GM19438 (cell line): ENCODE measurements around the gene FADS2.
A peak's percentile ranks its signal among the peaks of the same experiment; 100 is the strongest.

Source experiments
- ATAC-seq: cut with Tn5 transposase; IDR thresholded peaks from one replicate; pipeline ENCODE4 v1.9.1; 2021; ENCODE audit warnings: low read depth; ENCODE audit not compliant: unreplicated experiment

FADS2 gene

DNA sequence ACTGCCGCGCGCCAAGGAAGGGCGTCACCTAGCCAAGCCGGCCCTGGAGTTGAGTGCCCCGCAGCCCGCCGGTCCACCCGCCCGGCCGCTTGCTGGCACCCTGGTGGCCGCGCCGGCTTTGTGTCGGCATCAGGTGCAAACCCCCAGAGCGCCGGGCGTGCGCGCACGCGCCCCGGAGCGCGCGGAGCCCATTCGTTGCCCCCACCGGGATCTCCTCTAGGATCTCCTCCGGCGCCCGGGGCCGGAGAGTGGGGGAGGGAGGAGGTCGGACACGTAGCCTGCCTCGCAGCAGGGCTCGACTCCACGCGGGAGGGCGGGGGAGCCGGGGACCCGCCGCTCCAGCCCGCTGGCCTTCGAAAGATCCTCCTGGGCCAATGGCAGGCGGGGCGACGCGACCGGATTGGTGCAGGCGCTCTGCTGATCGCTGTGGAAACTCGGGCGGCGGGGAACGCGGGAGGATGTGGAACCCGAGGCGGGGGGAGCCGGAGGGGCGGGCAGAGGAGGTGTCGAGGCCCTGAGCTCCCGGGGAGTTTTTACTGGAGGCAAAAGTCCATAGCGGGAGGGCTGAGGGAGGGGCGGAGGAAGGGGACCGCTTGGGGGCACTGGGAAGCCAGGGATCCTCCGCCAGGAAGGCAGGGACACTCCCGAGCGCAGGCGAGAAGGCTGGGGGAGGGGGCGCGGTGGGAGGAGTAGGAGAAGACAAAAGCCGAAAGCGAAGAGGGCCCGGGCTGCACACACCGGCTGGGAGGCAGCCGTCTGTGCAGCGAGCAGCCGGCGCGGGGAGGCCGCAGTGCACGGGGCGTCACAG, at the start of gene FADS2:
TSS of gene FADS2 (plus strand) at position 730 of the 808 bp plus-strand sequence. CDS start 91 bp downstream, outside the sequence.
- peak; percentile 71 for ATAC-seq

DNA sequence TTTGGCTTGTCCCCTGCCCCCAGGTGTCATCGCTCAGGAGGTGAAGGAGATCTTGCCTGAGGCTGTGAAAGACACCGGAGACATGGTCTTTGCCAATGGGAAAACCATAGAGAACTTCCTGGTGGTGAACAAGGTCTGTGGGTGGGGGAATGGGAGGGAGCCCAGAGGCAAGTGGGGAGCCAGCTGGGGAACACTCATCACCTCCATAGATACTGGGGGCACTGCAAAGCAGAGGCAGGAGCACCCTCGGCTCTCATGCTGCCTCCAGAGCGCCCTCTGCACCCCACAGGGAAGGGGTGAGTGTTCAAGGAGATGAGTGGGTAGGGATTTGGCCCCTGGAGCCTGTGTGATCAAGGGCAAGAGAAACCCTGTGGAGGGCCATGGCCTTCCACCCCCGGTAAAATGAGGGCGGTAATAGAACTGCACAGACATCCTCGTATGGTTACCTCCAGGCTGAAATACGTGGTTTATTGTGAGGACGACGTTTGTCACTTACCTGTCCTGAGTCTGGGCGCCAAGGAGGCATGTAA, 49.7 kb upstream of the FADS2 start:
- ATAC-seq = no peak

DNA sequence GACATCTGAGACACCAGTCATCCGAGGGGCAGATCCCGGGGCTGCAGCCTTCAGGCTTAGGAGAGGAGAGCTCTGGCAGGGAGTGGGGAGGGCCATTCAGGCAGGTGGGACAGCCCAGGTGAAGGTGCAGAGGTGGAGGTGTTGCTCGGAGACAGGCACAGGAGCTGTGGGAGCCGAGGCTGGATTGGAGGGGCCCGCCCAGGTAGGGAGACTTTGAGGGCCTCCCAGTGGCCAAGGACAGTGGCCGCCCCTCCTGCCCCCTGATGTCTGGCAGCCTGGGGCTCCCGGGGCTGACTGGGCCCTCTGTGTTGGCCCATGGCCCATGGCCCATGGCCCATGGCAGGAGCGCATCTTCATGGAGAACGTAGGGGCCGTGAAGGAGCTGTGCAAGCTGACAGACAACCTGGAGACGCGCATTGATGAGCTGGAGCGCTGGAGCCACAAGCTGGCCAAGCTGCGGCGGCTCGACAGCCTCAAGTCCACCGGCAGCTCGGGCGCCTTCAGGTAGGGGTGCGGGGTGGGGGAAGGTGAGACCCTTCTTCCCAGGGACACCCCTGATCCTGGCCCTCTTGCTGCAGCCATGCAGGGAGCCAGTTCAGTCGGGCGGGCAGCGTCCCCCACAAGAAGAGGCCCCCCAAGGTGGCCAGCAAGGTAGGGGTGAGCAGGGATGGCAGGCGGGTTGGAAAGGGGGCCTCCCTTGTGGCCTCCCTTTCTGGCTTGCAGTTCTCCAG, 49.0 kb upstream of the FADS2 start:
- no peak for ATAC-seq

DNA sequence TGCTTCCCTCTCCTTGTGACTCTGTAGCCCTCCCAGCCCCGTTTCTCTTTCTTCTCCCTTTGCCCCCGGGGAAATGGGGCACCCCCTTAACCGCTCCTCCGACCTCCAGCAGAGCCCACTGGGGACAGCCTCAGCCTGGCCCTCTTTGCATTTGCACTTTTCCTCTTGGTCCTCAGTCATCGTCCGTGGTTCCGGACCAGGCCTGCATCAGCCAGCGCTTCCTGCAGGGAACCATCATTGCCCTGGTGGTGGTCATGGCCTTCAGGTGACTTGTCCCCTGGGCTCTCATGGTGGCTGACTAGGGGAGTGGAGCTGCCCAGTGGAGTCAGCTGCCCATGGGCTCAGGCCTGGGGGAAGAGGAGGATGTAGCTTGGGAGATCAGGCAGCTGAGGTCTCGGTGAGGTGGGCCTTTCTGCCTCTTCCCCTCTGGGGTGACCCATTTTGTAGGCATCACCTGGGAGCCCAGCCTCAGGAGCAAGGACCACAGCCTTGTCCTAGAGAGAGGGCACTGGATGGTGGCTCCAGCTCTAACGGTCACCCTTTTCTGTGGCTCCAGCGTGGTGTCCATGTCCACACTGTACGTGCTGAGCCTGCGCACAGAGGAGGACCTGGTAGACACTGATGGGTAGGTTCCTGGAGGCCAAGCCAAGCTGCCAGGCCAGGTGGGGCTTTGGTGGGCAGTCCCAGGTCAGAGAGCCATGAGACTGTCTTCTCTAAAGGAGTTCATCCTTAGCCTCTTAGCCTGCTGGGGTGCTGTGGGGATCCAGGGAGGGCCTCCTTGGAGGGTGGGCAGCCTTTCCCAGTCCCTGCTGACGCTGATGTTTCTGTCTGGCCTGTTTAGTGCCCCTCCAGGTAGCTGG, 48.2 kb upstream of the FADS2 start:
- ATAC-seq = no peak

DNA sequence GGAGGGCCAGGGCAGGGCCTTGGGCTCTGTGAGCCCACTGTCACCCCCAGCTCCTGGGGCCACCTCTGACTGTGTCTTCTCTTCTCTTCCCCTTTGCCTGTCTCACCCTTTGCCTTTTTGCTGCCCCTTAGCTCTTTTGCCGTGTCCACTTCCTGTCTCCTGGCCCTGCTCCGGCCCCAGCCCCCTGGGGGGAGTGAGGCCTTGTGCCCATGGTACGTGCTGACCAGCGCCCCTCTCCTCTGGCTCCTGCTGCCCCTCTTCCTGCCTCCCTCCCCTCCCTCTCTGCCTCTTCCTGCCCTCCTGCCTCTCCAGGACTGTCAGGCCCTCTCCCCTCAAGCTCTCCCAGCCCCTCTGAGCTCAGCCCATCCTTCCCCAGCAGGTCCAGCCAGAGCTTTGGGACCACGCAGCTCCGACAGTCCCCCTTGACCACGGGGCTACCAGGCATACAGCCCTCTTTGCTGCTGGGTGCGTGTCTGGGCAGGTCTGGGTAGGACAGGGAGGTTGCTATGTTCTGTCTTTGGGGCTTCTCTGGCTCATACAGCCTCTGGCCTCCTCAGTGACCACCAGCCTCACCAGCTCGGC, 47.4 kb upstream of the FADS2 start:
- ATAC-seq = no peak

DNA sequence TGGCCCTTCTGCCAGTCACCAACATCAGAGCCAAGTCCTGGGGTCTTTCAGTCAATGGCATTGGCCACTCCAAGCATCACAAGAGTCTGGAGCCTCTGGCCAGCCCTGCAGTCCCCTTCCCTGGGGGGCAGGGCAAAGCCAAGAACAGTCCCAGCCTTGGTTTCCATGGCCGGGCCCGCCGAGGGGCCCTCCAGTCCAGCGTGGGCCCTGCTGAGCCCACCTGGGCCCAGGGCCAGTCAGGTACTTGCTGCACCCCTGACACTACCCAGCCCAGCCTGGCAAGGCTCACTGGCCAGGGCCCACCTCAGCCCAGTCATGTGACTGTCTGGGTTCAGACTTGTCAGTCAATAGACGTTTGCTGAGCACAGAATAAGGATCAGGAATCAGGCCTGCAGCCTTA, 46.5 kb upstream of the FADS2 start:
- ATAC-seq = no peak

DNA sequence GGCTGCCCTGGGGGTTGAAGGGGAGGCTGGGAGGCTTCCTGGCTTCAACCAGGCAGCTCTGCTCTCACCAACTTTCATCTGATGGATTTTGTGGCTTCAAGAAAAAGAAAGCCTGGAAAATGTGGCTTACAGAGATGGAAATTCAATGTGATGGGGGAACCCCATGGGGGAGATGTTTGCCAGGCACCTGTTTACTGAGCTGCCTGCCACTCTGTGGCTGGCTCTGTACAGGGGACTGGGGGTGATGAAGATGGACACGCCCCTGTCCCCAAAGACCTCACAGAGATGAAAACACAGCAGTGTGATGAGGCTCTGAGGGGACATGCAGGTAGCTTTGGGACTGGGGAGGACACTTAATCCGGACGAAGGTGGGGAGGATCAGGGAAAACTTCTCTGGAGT, 45.8 kb upstream of the FADS2 start:
- ATAC-seq = no peak

DNA sequence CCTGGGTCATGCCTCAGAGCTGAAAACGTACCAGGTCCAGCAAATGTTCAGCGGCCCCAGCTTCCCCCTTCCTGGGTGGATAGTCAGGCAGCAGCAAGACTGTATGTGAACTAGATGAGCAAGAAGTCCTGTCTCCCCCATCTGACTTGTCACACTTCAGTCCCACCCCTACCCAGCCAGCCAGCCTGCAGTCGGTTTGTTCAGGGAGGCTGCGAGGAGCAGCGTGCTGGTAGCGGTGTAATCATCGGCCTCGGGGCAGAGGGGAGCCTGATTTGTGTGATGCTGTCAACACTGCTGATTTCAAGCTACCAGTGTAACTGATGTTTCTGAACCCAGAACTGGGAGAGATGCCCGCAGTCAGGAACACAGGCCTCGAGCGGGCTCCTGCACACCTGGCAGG, 45.3 kb upstream of the FADS2 start:
- ATAC-seq = no peak

DNA sequence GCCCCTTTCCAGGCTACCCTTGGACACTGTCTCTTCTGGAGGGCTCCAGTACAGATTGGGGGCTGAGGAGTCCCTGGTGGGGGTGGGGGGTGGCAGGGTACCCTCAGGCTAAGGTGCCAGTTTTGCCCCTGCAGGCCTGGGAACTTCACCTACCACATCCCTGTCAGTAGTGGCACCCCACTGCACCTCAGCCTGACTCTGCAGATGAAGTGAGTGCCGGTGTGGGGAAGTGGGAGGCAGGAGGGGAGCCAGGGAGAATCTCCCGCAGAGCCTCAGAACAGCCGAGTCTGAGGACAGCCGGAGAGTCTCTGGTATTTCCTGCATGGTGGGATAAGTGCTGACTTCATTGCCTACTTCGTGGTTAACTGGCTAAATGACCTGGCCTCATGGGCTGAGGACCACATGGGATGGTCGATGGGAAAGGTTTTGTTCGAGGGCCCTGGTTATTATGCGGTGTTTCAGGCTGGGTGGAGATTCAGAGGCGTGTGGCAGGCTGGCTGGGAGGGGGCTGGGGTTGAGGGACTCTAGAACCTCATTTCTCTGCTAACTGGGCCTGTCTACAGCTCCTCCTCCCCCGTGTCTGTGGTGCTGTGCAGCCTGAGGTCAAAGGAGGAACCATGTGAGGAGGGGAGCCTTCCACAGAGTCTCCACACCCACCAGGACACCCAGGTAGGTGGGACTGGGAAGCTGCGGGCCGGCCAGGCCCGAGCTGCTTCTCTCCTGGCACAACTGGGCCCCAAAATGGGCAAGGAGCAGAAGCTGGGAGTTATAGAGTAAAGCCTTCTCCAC, 44.2 kb upstream of the FADS2 start:
- no peak for ATAC-seq

DNA sequence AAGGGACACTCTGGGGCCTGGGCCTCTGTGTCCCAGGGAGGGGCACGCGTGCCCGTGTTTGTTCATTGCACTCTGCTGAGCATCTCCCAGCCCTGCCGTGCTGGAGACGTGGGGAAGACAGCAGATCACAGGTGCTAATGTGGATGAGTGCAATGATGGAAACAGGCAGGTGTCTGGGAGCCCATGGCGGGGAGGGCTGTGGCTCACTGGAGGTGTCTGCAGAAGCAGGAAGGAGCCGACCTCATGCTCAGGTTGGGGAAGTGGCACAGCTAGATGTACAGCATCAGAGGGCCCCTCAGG, 43.6 kb upstream of the FADS2 start:
- no peak for ATAC-seq

DNA sequence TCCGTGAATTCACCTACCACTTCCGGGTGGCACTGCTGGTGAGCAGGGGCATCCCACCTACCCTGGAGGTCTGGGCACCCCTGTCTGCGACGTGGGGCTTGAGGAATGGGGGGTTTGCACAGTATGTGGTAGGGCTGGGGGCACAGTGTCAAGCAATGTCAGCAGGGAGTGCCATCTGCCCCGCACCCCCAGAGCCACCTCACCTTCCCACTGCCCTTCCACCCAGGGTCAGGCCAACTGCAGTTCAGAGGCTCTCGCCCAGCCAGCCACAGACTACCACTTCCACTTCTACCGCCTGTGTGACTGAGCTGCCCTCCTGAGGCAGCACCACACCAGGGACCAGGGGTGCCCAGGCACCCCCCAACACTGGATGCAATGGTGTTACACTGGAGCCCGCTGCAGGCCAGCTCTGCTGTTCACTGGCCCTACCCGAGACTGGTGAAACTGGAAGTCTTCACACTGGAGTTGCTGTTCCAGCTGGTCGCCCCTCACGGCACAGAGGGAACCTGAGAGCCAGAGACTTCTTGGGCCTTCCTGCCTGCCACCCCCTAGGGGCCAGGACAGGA, 42.2 kb upstream of the FADS2 start:
- no peak for ATAC-seq

DNA sequence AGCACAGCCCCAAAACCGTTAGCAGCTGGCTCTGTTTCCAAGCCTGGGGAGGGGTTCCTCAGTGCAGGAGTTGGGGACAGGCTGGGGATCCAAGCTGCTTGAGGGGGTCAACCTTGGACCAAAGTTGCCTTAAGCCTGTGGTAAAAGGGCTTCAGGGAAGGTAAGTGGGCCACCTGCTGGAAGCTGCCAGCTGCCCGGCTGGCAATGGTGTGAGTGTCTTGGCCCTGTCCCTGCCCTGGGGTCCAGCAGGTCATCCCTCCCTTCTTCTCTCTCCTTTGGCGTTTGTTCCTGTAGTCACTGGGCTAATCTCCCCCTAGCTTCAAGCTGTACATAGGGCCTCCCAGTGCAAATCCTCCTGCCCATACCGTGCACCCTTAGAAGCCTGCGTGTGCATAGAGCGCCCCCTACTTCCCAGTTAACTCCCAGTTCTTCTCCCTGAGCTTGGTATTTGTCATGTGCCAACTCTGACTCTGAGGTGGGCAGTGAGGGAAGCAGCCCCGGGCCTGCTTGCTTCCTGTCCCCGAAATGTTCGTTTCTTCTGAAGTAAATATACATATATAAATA, 40.1 kb upstream of the FADS2 start:
- ATAC-seq = no peak

DNA sequence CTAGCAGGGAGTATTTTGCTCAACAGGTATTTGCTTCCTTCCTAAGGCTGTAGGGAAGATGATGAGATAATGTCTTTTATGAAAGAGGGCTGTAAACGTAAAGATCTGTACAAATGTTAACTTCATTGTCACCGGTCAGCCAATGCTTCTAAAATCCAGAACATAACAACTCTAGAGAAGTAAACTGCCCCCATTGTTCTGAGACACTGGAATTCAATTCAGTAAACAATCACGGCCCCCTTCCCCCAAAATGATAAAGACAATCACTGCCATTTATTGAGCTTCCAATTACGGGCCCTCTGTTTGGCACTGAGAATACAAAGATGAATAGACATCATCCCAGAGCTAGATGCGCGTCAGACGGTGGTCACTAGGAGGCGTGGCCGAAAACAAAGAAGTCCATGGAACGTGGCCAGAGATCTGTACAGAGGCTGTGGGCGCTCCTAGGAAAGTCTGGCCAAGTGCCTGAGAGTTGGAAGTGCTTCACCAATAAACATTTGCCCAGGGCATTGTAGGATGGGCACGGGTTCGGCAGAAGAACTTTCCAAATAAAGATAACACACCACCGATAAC, 36.3 kb upstream of the FADS2 start:
- ATAC-seq = no peak

DNA sequence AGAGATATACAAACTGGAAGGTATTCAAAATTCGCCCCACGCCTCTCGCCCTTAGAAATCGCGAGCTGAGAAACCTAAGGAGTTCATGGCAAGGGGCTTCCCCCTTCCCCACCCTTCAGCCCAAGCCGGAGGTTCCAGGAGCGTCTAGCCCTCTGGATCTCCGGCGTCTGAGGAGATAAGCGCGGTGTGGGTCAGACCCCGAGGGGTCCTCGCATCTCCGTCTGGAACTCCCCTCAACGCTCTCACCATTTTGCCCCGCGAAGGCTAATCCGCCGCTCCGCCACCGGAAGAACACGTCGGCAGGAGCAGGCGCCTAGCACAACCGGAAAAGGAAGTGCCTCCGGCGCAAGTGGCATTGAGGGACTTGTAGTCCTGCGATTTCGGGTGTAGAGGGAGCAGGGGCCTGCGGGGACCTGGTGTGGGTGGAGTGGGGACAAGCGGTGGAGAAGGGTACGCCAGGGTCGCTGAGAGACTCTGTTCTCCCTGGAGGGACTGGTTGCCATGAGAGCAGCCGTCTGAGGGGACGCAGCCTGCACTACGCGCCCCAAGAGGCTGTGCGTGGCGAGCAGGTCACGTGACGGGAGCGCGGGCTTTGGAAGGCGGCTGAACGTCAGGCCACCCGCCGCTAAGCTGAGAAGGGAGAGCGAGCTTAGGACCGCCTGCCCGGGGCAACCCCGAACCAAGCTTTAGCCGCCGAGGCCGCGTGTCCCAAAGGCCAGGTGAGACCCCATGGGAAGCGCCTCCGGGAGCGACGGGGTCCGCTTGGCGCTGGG, 35.6 kb upstream of the FADS2 start, which contains the start of the genes FEN1 and TMEM258:
TSS of gene FEN1 (plus strand) at position 602 of the 773 bp plus-strand sequence. CDS start 2,451 bp downstream, outside the sequence.
TSS of gene TMEM258 (minus strand) at position 290 of the 773 bp plus-strand sequence. CDS start at position 249, 41 bp downstream.
- ATAC-seq = peak; percentile 82

DNA sequence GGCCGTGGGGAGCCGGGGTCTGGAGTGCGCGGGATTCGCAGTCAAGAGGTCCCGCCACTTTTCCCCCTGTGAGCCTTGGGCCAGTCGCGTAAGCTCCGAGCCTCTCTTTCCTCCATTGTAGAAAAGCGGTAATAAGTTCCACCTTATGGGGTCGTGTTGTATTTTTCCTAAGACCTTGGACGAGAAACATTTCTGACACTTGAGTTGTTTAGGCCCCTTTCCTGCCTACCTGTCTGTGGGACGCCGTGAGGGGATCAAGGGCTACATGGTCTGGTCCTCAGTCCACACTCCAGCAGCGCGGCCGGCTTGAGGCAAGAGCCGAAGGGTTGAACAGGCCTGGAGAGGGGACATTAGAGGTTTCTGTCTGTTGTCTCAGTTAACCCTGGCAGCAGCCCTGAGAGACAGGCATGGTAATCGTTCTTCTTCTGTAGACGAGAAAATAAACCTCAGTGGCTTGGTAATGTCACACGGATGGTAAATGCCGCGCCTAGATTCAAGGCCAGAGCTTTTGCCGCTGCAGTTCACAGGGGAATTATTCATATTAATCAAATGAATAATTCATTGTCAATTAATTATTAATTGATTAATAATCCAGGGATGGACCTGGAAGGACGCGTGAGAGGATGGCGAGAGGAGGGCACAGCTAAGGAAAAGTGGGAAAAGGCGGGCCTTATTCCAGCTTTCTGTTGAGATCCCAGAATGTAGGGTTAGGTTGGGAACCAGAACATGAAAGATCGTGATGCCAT, 34.8 kb upstream of the FADS2 start:
- ATAC-seq = peak; percentile 22

DNA sequence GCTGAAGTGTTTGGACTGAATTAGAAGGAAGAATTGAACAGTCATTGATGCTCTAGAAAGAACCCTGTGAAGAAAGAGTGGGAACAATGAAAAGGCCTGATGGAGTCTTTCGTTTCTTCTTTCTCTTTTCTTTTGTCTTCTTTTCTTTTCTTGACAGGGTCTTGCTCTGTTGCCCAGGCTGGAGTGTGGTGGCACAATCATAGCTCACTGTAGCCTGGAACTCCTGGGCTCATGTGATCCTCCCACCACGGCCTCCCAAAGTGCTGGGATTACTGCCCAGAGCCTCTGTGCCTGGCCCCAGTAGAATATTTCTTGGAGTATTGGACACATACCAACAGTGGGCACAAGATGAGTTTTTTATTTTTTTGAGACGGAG, 34.3 kb upstream of the FADS2 start:
- no peak for ATAC-seq

DNA sequence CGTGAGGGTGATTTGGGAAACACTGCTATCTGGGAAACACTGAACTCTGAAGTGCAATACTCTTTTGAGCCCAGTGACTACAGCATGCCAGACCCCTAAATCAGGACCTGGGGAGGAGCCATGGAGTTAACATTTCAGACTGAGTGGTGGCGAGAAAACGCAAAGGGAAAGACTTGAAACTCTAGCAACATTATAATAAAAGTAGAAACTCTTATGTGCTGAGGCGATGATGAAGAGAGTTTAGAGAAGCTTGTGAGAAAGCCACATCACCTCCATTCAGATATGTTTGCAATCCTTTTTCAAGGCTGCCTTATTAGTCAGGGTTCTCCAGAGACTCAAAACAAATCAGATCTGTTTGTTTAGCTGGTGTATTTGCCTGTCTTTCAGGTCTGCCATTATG, 33.5 kb upstream of the FADS2 start:
- ATAC-seq = no peak
